GM12892 (cell line): ENCODE measurements around the gene PDE1A.
"Not testable (repeated sequence)": the region's sequence is repeated elsewhere in the genome, so short reads cannot be mapped to it uniquely, and the experiment has no call there.

ENCODE experiments used
- DNase-seq: peaks from one replicate; pipeline ENCODE4 v3.0.0; 2011; ENCODE audit not compliant: insufficient read length
- FAIRE-seq: peaks from 2 replicates; lab custom pipeline; 2011; peaks lifted over from hg19 to GRCh38; lab: Jason Lieb, UNC
- POLR2A ChIP-seq: IDR thresholded peaks from 2 replicates; pipeline ENCODE4 v1.6.1; 2011; ENCODE audit warnings: low read depth, low read length, control low read depth
- POLR2AphosphoS5 ChIP-seq: IDR thresholded peaks from 2 replicates; pipeline ENCODE4 v1.6.1; 2011; ENCODE audit warnings: low read depth, low read length, control low read depth
- TAF1 ChIP-seq: IDR thresholded peaks from 2 replicates; pipeline ENCODE4 v1.6.1; 2011; ENCODE audit warnings: low read depth, mild to moderate bottlenecking, control low read depth, low read length, borderline replicate concordance

The PDE1A gene

DNA sequence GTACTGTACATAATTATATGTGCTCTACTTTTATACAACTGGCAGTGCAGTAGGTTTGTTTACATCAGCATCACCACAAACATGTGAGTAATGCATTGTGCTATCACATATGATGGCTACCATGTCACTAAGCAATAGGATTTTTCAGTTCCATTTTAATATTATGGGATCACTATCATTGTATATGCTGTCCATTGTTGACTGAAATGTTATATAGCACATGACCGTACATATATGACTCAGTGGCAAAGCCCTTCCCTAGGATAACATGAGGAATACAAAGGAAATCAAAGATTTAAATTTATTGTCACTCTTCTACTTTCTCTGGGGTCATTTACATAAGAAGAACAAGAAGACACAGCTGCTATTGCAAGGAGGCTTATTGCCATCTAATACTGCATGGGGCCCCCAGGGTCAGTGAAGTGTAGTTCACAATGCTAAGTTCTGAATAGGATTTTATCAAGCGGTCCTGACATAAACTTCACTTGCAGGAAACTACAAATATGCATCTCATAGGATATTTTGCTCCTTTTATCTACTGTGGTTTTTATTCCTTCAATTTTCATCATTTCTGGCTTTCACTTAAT, 21.8 kb downstream of the PDE1A start:
- TF ChIP-seq POLR2A (no peak), POLR2AphosphoS5 (no peak), TAF1 (no peak)
- FAIRE-seq (no peak), DNase-seq (no peak)

DNA sequence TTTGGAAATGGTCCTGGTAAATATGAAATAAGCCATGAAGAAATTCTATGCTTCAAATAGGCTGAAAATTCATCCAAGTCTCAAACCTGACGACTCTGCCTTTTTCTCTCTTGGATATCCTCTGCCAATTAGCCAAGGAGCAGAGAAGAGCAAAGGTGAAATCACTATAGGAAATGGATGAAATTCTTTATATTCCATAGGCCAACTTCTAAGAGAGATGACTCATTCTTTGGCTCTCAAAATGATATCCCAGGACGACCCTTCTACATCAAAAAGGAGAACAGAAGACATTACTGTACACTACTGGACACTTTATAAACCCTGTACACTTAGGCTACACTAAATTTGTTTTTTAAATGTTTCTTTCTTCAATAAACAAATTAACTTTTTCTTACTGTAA, 22.7 kb downstream of the PDE1A start:
- TF ChIP-seq POLR2AphosphoS5 (no peak), TAF1 (no peak), POLR2A (no peak)
- FAIRE-seq (no peak), DNase-seq (no peak)

DNA sequence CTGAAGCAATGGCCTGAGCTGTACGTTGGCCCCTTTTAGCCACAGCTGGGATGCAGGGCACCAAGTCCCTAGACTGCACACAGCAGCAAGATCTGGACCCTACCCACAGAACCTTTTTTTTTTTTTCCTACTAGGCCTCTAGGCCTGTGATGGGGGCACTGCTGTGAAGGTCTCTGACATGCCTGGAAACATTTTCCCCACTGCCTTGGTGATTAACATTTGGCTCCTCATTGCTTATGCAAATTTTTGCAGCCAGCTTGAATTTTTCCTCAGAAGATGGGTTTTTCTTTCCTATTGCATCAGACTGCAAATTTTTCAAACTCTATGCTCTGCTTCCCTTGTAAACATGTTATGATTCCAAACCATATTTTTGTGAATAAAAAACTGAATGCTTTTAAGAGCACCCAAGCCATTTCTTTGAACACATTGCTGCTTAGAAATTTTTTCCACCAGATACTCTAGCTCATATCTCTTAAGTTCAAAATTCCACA, 33.5 kb downstream of the PDE1A start:
- TF ChIP-seq POLR2AphosphoS5 (no peak), POLR2A (no peak), TAF1 (no peak)
- FAIRE-seq = no peak
- no peak for DNase-seq

DNA sequence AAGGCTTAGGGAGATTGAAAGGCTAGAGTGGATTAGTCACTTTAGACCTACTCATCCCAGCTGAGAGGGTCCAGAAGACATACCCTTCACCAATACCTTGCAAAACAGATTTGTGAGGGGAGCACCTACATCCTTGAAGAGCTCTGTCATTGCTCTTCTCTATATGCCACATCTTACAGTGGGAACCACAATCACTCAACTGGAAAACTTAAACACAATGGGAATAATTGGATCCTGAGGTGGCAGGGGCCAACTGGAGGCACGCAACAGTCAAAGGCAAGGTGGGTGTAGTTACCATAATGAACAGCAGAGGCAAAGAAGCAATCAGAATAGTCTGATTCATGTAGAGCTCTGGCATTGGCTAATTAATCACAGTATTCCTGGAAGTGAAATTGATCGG, 35.4 kb downstream of the PDE1A start:
- no peak for TF ChIP-seq POLR2AphosphoS5
- no peak for TF ChIP-seq TAF1
- TF ChIP-seq POLR2A = no peak
- FAIRE-seq (no peak), DNase-seq (no peak)

DNA sequence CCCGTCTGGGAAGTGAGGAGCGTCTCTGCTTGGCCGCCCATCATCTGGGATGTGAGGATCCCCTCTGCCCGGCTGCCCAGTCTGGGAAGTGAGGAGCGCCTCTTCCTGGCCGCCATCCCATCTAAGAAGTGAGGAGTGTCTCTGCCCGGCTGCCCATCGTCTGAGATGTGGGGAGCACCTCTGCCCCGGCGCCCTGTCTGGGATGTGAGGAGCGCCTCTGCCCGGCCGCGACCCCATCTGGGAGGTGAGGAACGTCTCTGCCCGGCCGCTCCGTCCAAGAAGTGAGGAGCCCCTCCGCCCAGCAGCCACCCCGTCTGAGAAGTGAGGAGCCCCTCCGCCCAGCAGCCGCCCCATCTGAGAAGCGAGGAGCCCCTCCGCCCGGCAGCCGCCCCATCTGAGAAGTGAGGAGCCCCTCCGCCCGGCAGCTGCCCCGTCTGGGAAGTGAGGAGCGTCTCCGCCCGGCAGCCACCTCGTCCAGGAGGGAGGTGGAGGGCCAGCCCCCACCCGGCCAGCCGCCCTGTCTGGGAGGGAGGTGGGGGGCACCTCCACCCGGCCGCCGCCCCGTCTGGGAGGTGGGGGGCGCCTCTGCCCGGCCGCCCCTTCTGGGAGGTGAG, 40.5 kb downstream of the PDE1A start:
- not testable (repeated sequence) for FAIRE-seq, DNase-seq

DNA sequence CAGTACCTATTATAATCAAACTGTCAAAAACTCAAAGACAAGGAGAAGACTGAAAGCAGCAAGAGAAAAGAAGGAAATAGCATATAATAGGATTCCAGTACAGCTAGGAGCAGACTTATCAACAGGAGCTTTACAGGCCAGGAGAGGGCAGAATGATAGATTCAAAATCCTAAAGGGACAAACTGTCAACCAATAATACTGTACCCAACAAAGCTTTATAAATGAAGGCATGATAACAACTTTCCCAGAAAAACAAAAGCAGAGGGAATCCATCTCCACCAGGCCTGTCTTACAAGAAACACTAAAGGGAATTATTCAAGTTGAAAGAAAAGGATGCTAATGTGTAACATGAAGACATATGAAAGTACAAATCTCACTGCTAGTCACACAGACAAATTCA, 42.0 kb downstream of the PDE1A start:
- TF ChIP-seq POLR2AphosphoS5 = no peak
- no peak for TF ChIP-seq TAF1
- no peak for TF ChIP-seq POLR2A
- no peak for DNase-seq
- FAIRE-seq = no peak

DNA sequence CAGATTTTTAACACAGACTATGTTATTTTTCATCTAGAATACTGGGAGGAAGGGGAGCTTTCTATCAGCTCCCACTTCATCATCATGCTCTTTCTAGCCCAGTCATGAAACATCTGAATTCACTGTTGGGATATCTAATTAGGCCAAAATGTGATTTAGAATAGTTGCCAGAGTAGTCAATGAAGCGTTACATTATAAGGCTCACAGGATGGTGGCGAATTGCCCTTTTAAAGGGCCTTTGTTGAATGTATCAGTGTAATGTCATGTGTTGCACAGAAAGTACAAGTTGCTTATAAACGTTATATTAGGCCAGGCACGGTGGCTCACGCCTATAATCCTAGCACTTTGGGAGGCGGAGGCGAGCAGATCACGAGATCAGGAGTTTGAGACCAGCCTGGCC, 45.6 kb downstream of the PDE1A start:
- DNase-seq (no peak), FAIRE-seq (no peak)
- TF ChIP-seq POLR2A = no peak
- TF ChIP-seq TAF1 = no peak
- TF ChIP-seq POLR2AphosphoS5 = no peak

DNA sequence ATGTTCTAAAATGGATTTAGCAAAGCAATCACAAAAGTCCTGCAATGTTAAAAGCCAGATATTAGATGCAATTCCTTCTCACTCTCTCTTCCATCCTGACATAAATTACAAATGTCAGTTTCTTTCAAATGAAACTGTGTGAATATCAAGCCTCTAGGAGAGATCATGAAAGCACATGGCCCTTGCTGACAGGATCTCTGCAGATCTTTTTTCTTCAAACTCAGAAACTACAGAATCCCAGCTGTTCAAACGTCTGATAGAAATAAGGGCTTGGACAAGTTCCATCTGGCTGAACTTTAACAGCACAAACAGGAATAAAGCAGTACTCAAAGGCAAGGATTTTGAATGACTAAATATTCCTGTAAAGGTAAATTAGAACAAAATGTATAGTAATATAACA, 47.6 kb downstream of the PDE1A start:
- FAIRE-seq (no peak), DNase-seq (no peak)
- no peak for TF ChIP-seq POLR2A
- TF ChIP-seq TAF1 = no peak
- TF ChIP-seq POLR2AphosphoS5 = no peak

DNA sequence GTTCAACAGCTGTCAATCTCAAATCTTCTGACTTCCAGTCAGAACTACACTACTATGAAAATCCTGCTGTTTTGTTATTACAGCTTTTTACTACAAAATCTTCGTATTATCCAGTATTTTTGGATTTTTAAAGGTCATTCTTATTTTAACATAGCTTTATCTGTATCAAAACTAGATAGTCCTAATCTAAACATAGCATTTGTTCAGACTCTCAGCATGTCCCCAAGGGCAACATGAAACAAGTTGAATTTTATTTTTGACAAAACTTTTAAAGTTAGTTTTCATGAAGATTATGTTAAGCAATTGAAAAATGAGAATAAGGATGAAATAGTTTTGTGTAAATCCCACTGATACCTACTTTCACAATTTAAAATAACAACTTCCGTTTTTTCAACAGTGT, 48.1 kb downstream of the PDE1A start:
- no peak for DNase-seq
- TF ChIP-seq POLR2AphosphoS5 = no peak
- no peak for TF ChIP-seq TAF1
- TF ChIP-seq POLR2A = no peak
- FAIRE-seq = no peak

DNA sequence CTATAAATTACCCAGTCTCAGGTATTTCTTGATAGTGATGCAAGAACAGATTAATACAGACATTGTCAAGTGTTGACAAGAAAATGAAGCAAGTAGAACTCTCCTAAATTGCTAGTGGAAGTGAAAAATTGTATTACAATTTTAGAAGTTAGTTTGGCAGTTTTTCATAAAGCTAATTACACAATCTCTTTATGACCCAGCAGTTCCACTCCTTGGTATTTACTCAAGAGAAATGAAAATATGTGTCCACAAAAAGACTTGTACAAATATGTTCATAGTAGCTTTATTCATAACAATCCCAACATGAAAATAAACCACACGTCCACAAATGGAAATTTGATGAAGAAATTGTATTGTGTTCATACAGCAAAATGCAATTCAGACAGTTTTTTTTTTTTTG, 49.4 kb downstream of the PDE1A start:
- TF ChIP-seq POLR2AphosphoS5 (no peak), TAF1 (no peak), POLR2A (no peak)
- FAIRE-seq (no peak), DNase-seq (no peak)

DNA sequence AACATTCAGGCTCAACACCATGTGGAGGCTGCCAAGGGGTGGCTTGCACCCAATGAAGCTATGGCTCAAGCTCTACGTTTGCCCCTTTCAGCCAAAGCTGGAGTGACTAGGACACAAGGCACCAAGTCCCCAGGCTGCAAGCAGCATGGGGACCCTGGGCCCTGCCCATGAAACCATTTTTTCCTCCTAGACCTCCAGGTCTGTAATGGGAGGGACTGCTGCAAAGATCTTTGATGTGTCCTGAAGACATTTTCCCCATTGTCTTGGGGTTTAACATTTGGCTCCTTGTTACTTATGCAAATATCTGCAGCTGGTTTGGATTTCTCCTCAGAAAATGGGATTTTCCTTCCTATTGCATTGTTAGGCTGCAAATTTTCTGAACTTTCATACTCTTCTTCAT, 51.0 kb downstream of the PDE1A start:
- no peak for TF ChIP-seq POLR2AphosphoS5
- TF ChIP-seq POLR2A = no peak
- no peak for TF ChIP-seq TAF1
- no peak for FAIRE-seq
- no peak for DNase-seq

DNA sequence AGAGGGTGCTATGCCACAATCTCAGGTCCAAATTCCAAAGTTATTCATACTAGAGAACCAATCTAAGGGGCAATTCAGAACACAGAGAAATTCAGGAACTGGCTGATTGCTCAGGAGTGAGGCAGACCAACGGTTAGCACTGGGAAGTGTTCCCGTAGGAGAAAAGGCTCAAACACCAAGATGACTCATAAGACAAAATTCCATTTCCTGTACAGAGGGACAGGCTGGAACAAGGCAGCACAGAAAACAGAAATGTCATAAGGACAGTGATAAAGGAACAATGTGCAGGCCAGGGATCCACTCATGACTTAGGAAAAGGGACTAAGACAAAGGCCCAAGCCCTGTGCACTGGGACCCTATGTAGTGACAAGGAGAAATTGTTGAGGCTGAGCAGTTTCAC, 54.2 kb downstream of the PDE1A start:
- DNase-seq (no peak), FAIRE-seq (no peak)
- TF ChIP-seq POLR2AphosphoS5 (no peak), POLR2A (no peak)

DNA sequence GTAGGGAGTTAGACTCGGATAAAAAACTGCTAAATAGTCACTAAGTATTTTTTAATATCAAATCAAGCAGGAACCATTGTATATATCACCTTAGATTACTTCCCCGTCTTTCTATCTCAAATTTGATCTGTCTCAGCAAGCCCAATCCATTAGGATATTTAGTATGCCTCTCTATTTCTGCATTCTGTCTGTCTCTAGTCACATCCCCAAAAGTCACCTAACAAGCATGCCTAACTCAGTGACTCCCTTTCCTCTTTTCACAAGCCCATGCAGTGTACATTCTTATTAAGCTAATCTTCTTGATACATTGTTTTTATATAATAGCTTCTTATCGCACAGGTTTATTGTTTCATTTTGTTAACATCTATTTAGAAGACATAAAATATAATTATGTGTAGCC, 57.8 kb downstream of the PDE1A start:
- no peak for FAIRE-seq
- no peak for DNase-seq
- TF ChIP-seq POLR2AphosphoS5 (no peak), TAF1 (no peak), POLR2A (no peak)

DNA sequence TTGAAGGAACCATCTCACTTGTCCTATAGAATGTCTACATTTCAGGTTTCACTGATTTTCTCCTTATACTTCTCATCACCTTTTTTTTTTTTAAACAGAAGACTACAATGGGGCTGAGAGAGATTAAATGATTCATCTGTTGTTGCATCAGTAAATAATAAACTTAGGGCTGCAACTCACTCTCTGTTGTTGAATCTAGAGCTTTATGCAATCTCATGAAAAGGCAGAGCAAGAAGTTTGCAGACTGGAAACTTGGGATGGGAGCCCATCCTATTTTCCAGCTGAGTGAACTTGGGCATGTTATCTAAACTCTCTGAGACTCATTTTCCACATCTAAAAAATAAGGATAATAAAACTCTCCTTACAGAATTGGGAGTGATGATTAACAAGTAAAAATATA, 58.4 kb downstream of the PDE1A start:
- TF ChIP-seq TAF1 (no peak), POLR2AphosphoS5 (no peak), POLR2A (no peak)
- no peak for FAIRE-seq
- no peak for DNase-seq
